GM21786 (cell line): Measurements from ENCODE around the gene MAML2.

Experiments
- ATAC-seq: cut with Tn5 transposase; IDR thresholded peaks from one replicate; pipeline ENCODE4 v1.9.1; 2021; ENCODE audit not compliant: unreplicated experiment

MAML2 gene

GRCh38 chr11:96054870-96055705 is 287.9 kb downstream of the MAML2 start:
- ATAC-seq, result no peak

GRCh38 chr11:96052921-96053651 is 289.9 kb downstream of the MAML2 start:
- ATAC-seq, result peak; percentile 35

- ATAC-seq, result peak; percentile 93
These were observed 291.2 kb downstream of the MAML2 start for GRCh38 chr11:96051820-96052219.

- no peak for ATAC-seq
These were observed 292.4 kb downstream of the MAML2 start for GRCh38 chr11:96050435-96051182.

GRCh38 chr11:96049426-96049825 is 293.6 kb downstream of the MAML2 start:
- no peak for ATAC-seq

- no peak for ATAC-seq
These were observed 297.2 kb downstream of the MAML2 start for GRCh38 chr11:96045622-96046456.

GRCh38 chr11:96044747-96045146 is 298.2 kb downstream of the MAML2 start:
- ATAC-seq, result no peak

GRCh38 chr11:96044311-96044710 is 298.7 kb downstream of the MAML2 start:
- ATAC-seq, result no peak

GRCh38 chr11:96043291-96043690 is 299.7 kb downstream of the MAML2 start:
- ATAC-seq, result no peak

- ATAC-seq, result no peak
These were observed 304.9 kb downstream of the MAML2 start for GRCh38 chr11:96038046-96038445.

- ATAC-seq, result no peak
These were observed 305.5 kb downstream of the MAML2 start for GRCh38 chr11:96037405-96037949.

- no peak for ATAC-seq
These were observed 306.1 kb downstream of the MAML2 start for GRCh38 chr11:96036863-96037262.

GRCh38 chr11:96035740-96036078 is 307.3 kb downstream of the MAML2 start:
- ATAC-seq, result no peak

- ATAC-seq, result no peak
These were observed 307.8 kb downstream of the MAML2 start for GRCh38 chr11:96035031-96035739.

GRCh38 chr11:96033599-96033998 is 309.4 kb downstream of the MAML2 start:
- ATAC-seq, result no peak

GRCh38 chr11:96033095-96033494 is 309.9 kb downstream of the MAML2 start:
- ATAC-seq, result no peak

GRCh38 chr11:96028746-96029145 is 314.2 kb downstream of the MAML2 start:
- no peak for ATAC-seq

GRCh38 chr11:96027021-96027420 is 316.0 kb downstream of the MAML2 start:
- ATAC-seq, result no peak

- ATAC-seq, result no peak
These were observed 316.7 kb downstream of the MAML2 start for GRCh38 chr11:96026310-96026709.

- no peak for ATAC-seq
These were observed 318.3 kb downstream of the MAML2 start for GRCh38 chr11:96024666-96025065.
